GM18505 (cell line): ENCODE measurements around the gene TBCD.
"Not testable (repeated sequence)": the region's sequence is repeated elsewhere in the genome, so short reads cannot be mapped to it uniquely, and the experiment has no call there.

Source experiments
- ATAC-seq: cut with Tn5 transposase; IDR thresholded peaks from one replicate; pipeline ENCODE4 v1.9.1; 2021; ENCODE audit not compliant: unreplicated experiment
- POLR2A ChIP-seq: IDR thresholded peaks from 4 replicates; pipeline ENCODE4 v1.6.1; 2011; ENCODE audit warnings: borderline replicate concordance; ENCODE audit not compliant: insufficient read depth, insufficient read length; ENCODE audit errors: extremely low read depth

Gene TBCD

GRCh38 chr17:82756166-82756565, 4.3 kb downstream of the TBCD start:
- no peak for TF ChIP-seq POLR2A
- no peak for ATAC-seq

GRCh38 chr17:82765371-82765770, 13.5 kb downstream of the TBCD start:
- no peak for ATAC-seq
- no peak for TF ChIP-seq POLR2A

DNA sequence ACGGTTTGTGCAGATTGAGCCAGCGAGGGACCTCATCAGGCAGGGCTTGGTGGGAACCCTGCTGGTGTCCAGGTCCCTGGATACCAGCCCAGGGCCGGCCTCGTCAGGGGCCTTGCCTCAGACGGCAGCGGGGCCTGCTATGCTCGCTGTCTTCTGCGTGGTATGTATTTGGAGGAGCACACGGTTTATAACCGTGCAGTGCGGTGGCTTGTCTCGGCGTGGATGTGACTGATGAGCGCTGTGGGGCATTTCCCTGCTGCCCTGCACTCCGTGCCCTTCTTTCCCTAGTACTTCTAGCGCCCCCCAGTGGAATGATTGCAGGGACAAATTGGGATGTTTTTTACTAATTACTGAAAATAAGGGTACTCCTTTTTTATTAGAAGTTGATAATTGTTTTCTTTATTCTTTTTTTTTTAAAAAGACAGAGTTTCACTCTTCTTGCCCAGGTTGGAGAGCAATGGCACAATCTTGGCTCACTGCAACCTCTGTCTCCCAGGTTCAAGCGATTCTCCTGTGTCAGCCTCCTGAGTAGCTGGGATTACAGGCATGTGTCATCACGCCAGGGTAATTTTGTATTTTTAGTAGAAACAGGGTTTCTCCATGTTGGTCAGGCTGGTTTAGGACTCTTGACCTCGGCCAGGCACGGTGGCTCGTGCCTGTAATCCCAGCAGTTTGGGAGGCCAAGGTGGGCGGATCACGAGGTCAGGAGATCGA, 15.3 kb downstream of the TBCD start:
- no peak for TF ChIP-seq POLR2A
- ATAC-seq: no peak

DNA sequence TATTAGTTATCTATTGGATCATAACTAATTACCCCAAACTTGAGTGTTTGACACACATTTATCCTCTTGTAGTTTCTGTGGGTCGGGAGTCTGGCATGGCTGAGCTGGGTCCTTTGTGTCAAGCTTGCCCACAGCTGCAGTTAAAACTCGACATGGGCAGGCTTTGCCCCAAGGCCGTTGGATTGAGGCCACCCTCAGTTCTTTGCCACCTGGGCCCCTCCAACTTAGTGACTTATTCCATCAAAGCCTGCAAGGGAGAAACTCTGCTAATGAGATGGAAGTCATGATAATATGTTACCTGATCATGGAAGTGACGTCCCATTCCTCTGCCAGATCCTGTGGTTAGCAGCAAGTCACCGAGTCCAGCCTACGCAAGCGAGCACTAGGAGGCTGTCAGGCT, 17.2 kb downstream of the TBCD start:
- ATAC-seq: no peak
- no peak for TF ChIP-seq POLR2A

GRCh38 chr17:82772026-82772425, 20.2 kb downstream of the TBCD start:
- TF ChIP-seq POLR2A: no peak
- ATAC-seq: no peak

DNA sequence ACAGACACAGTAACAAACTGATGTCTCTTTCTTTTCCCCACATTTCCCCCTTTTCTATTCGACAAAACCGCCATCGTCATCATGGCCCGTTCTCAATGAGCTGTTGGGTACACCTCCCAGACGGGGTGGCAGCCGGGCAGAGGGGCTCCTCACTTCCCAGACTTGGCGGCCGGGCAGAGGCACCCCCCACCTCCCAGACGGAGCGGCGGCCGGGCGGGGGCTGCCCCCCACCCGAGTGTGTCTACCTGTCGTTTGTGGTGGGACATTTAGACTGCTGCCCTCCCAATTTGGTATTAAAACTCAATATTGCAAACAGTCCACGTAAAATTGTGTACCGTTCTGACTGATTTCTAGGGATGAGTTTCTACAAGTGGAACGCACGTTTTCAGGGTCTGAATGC, 22.6 kb downstream of the TBCD start:
- ATAC-seq: not testable (repeated sequence)

DNA sequence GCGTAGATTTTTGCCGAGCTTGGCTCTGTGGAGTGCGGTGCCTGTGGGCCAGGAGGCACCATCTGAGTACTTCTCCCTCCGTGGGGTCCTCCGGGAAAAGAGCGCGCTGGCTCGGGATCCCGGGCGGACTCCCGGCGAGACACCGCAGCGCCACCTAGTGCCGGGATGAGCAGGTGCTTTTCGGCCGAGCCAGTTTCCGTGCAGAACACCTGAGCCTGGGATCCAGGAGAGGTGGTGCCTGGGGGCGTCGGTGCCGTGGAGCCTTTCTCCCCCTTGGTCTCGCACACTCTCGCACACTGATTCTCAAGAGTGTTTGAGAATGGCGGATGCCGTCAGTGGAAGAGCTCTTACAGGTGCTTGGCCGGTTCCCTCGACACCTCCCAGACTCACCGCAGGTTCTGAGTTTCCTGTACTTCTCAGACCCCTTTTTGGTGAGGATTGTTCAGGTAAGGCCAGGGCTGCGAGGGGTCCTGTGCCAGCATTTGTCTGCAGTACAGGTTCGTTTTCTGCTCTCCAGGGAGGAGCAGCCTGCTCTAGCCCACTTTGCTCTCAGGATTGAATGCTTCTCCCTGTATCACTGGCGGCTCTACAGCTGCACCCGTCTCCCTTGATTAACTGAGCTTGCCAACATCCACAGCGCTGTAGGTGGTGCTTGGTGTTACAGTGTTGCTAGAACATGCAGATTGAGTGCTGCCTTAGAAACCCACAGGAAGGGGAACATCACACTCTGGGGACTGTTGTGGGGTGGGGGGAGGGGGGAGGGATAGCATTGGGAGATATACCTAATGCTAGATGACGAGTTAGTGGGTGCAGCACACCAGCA, 23.3 kb downstream of the TBCD start:
- TF ChIP-seq POLR2A: no peak
- ATAC-seq: no peak

DNA sequence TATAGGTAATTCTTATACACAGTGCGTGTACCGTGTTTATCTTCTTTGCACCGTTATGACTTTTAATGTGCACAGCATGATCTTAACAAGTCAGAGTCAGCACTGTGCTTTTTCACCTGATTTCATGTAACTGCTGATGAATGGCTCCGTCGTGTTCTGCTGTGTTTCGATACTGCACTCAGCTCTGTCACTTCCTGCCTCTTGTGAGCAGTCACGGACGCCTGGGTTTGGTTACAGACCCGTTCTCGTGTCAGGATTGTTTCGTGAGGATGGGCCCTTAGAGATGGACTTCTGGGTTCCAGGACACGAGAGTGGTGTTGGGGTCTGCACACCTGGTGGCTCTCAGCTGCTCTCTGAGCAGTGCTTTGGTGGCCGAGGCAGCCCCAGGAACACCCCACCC, 24.6 kb downstream of the TBCD start:
- no peak for ATAC-seq

GRCh38 chr17:82777778-82778375, 26.0 kb downstream of the TBCD start:
- ATAC-seq: not testable (repeated sequence)

More for the DNA sequence above, 24.6 kb downstream of the TBCD start:
- TF ChIP-seq POLR2A: no peak

DNA sequence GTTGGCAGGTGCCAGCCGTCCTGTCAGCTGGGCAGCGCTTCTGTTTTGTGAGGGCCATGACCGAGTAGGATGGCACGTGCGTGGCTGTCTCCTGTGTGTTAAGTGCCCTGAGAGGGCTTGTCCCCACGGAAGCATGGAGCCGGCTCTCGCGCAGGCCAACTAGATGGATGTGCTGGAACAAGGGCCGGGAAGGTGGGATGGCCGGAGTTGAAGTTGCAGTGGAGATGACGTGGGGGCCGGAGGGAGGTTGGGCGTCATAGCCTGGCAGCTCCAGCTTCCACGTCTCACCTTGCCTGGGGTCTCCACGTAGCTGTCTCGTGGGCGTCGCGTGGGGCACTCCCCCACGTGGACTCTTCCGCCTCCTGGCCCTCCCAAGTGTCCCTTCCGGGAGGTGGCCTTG, 27.7 kb downstream of the TBCD start:
- ATAC-seq: no peak
- no peak for TF ChIP-seq POLR2A

- ATAC-seq: no peak
- TF ChIP-seq POLR2A: no peak
Measured at GRCh38 chr17:82780195-82780594, 28.3 kb downstream of the TBCD start.

DNA sequence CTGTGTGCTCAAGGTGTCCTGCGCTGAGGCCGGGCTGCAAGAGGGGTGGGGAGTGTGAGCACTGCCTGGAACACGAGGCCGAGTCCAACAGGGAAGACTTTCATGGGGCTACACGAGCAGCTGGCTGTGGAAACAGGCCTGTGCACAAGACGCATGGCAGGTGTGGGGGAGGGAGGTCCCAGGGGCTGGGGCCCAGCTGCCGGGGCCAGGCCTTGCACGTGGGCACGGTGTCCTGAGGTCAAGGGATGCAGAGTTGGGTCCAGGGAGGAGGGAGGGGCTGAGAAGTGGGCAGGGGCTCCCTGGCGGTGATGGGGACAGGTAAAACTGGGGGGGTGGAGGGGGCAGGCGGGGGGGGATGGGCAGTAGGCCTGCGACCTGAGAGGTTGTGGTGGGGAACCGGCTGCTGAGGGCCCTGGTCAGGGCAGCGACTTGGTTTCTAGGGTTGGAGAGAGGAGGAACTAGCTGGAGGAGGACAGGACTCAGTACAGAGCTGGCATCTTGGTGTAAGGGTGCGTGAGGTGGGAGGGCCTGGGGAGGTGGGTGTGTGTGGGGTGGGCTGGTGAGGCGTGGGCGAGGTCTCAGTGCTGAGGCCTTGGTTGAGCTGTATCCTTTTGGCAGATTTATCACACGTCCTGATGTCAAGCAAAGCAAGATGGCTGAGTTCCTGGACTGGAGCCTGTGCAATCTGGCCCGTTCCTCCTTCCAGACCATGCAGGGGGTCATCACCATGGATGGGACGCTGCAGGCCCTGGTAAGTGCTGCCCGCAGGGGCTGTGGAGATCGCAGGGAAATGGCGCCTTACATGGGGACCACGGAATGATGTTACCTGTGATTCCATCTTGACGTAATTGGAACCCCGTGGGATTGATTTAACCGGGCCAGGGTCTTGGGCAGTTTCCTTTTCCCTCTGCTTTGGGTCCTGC, 29.4 kb downstream of the TBCD start:
- no peak for TF ChIP-seq POLR2A
- no peak for ATAC-seq

- no peak for ATAC-seq
- no peak for TF ChIP-seq POLR2A
Measured at GRCh38 chr17:82781894-82782274, 30.0 kb downstream of the TBCD start.
